ENCODE results near the gene SCG5.

SCG5 gene

GRCh38 chr15:32737304-32737703, 95.8 kb downstream of the SCG5 start:
- no peak for DNase-seq (ENCODE audit: low read depth)
- no peak for TF ChIP-seq CTCF (conservative IDR thresholded peaks at IDR 0.05; ENCODE audit: low read depth, low read length)
- no peak overlapping the region for H3K4me3 ChIP-seq (ENCODE audit: low read length)

GRCh38 chr15:32738666-32739065, 97.2 kb downstream of the SCG5 start:
- TF ChIP-seq CTCF (conservative IDR thresholded peaks at IDR 0.05; ENCODE audit: low read depth, low read length): no peak
- DNase-seq (ENCODE audit: low read depth): no peak
- no peak overlapping the region for H3K4me3 ChIP-seq (ENCODE audit: low read length)

GRCh38 chr15:32739522-32740063, 98.1 kb downstream of the SCG5 start:
- no peak for TF ChIP-seq CTCF (conservative IDR thresholded peaks at IDR 0.05; ENCODE audit: low read depth, low read length)
- DNase-seq (ENCODE audit: low read depth): no peak
- no peak overlapping the region for H3K4me3 ChIP-seq (ENCODE audit: low read length)

- H3K4me3 ChIP-seq (ENCODE audit: low read length): no peak overlapping the region
- no peak for DNase-seq (ENCODE audit: low read depth)
- no peak for TF ChIP-seq CTCF (conservative IDR thresholded peaks at IDR 0.05; ENCODE audit: low read depth, low read length)
Observed at GRCh38 chr15:32743411-32744140, 102.1 kb downstream of the SCG5 start.

- no peak for TF ChIP-seq CTCF (conservative IDR thresholded peaks at IDR 0.05; ENCODE audit: low read depth, low read length)
- DNase-seq (ENCODE audit: low read depth): no peak
- no peak overlapping the region for H3K4me3 ChIP-seq (ENCODE audit: low read length)
Observed at GRCh38 chr15:32746116-32746857, 104.8 kb downstream of the SCG5 start.

Data from retinal pigment epithelial cell (primary cell).